ENCODE results near the gene CXCL13.
"Not testable (repeated sequence)": the region's sequence is repeated elsewhere in the genome, so short reads cannot be mapped to it uniquely, and the experiment has no call there.

CXCL13 gene

GRCh38 chr4:77636902-77637301 is 31.3 kb downstream of the CXCL13 start:
- no peak overlapping the region for H3K4me3 ChIP-seq (ENCODE audit: low read depth, low read length)
- TF ChIP-seq CTCF (IDR thresholded peaks at IDR 0.05; ENCODE audit: low read depth, low read length), result no peak

- H3K4me3 ChIP-seq (ENCODE audit: low read depth, low read length), result not testable (repeated sequence)
Measured at GRCh38 chr4:77644069-77644468, 38.4 kb downstream of the CXCL13 start.

- H3K4me3 ChIP-seq (ENCODE audit: low read depth, low read length), result no peak overlapping the region
- no peak for TF ChIP-seq CTCF (IDR thresholded peaks at IDR 0.05; ENCODE audit: low read depth, low read length)
Measured at GRCh38 chr4:77650787-77651186, 45.2 kb downstream of the CXCL13 start.

DNA sequence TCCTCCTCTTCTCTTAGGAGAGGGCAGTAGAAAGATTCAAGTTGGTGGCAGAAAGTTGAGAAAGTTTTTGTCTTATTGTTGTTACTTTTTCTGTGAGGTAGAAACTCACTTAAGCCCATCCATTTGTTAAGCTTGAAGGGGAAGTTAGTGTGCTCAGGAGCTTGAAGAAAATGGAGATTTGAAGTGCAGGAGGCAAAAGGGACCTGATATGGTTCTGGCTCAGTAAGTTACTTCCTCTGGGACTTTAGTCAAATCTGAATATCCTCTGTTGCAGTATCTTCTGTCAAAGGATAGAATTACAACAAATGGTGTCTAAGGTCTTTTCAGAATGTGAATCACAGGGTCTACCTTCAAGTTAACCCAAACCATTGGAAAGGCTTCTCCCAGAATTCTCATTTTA is 46.2 kb downstream of the CXCL13 start:
- no peak for TF ChIP-seq CTCF (IDR thresholded peaks at IDR 0.05; ENCODE audit: low read depth, low read length)
- H3K4me3 ChIP-seq (ENCODE audit: low read depth, low read length), result no peak overlapping the region

GRCh38 chr4:77652237-77652897 is 46.7 kb downstream of the CXCL13 start:
- no peak for TF ChIP-seq CTCF (IDR thresholded peaks at IDR 0.05; ENCODE audit: low read depth, low read length)
- no peak overlapping the region for H3K4me3 ChIP-seq (ENCODE audit: low read depth, low read length)

GRCh38 chr4:77653162-77653758 is 47.6 kb downstream of the CXCL13 start:
- TF ChIP-seq CTCF (IDR thresholded peaks at IDR 0.05; ENCODE audit: low read depth, low read length), result no peak
- H3K4me3 ChIP-seq (ENCODE audit: low read depth, low read length), result no peak overlapping the region

GRCh38 chr4:77660318-77660717 is 54.7 kb downstream of the CXCL13 start:
- not testable (repeated sequence) for H3K4me3 ChIP-seq (ENCODE audit: low read depth, low read length)

All from WI38 (cell line).